ENCODE results near the gene CCDC85C. TPM values are rescaled to one million over a fixed set of nuclear protein-coding genes. Genes with fewer than 3 reads are reported as not detected.

Gene CCDC85C
- total and polyA plus RNA-seq, 10 donors = 1.6 to 12.4 (median 8.1) TPM

- 80 to 92% (median 83%) methylated on average over 12 of the region's 12 CpGs for WGBS, 5 donors
- no peak overlapping the region for H3K27ac ChIP-seq
- peaks cover 3 to 74% (median 38%) of the 10 kb centered on the region in 6 donors for H3K4me1 ChIP-seq
- DNase-seq = no peak
- intact Hi-C loops (cut with DNase I; ENCODE audit: low total_unique reads) = no loop called here
- no peaks in the 10 kb centered on the region for H3K36me3 ChIP-seq
- TF ChIP-seq CTCF (IDR thresholded peaks at IDR 0.05 in 8 of 11, conservative IDR thresholded peaks at IDR 0.05 in 3 of 11) = no peak
- no peak for TF ChIP-seq POLR2AphosphoS5 (IDR thresholded peaks at IDR 0.05)
- H3K4me3 ChIP-seq = no peak overlapping the region
- no peaks in the 10 kb centered on the region for H3K9me3 ChIP-seq
- H3K27me3 ChIP-seq (replicated peaks in 1 of 7) = no peaks in the 10 kb centered on the region
These were observed 33.3 kb downstream of the CCDC85C start for GRCh38 chr14:99570544-99571302.

- peaks cover under 1 to 74% (median 36%) of the 10 kb centered on the region in 6 donors for H3K4me1 ChIP-seq
- intact Hi-C loops (cut with DNase I; ENCODE audit: low total_unique reads) = no loop called here
These were observed 34.1 kb downstream of the CCDC85C start for GRCh38 chr14:99569725-99570543.

GRCh38 chr14:99568567-99569560, 35.1 kb downstream of the CCDC85C start:
- H3K36me3 ChIP-seq = no peaks in the 10 kb centered on the region
- peaks cover 0 to 73% (median 32%) of the 10 kb centered on the region in 6 donors for H3K4me1 ChIP-seq
- H3K9me3 ChIP-seq = no peaks in the 10 kb centered on the region
- H3K27me3 ChIP-seq (replicated peaks in 1 of 7) = no peaks in the 10 kb centered on the region
- no peak for TF ChIP-seq POLR2A (IDR thresholded peaks at IDR 0.05)
- peak; percentile 38 to 49 (median 42) for TF ChIP-seq POLR2AphosphoS5 (IDR thresholded peaks at IDR 0.05)
- no peak for DNase-seq
- H3K27ac ChIP-seq = no peak overlapping the region
- WGBS, 5 donors = 42 to 48% (median 46%) methylated on average over 11 to 22 of the region's 22 CpGs
- intact Hi-C loops (cut with DNase I; ENCODE audit: low total_unique reads) = no loop called here
- no peak overlapping the region for H3K4me3 ChIP-seq

More at GRCh38 chr14:99569725-99570543, 34.1 kb downstream of the CCDC85C start:
- H3K4me3 ChIP-seq = no peak overlapping the region
- no peaks in the 10 kb centered on the region for H3K9me3 ChIP-seq
- no peak for TF ChIP-seq POLR2AphosphoS5 (IDR thresholded peaks at IDR 0.05)
- TF ChIP-seq POLR2A (IDR thresholded peaks at IDR 0.05) = no peak
- TF ChIP-seq CTCF (IDR thresholded peaks at IDR 0.05 in 8 of 11, conservative IDR thresholded peaks at IDR 0.05 in 3 of 11) = no peak
- no peak overlapping the region for H3K27ac ChIP-seq
- no peak for DNase-seq
- no peaks in the 10 kb centered on the region for H3K36me3 ChIP-seq
- 65 to 74% (median 68%) methylated on average over 11 to 14 of the region's 14 CpGs for WGBS, 5 donors
- H3K27me3 ChIP-seq (replicated peaks in 1 of 7) = no peaks in the 10 kb centered on the region

Measured in spleen (tissue), 11 donors.